ENCODE data around the gene CCNI. TPM values are rescaled to one million over a fixed set of nuclear protein-coding genes. Genes with fewer than 3 reads are reported as not detected.
A peak's percentile ranks its signal among the peaks of the same experiment; 100 is the strongest.
"Not testable (repeated sequence)": the region's sequence is repeated elsewhere in the genome, so short reads cannot be mapped to it uniquely, and the experiment has no call there.

Gene CCNI
- polyA plus RNA-seq, 1 donor: 239 TPM

- DNase-seq (ENCODE audit: low read depth): no peak
Observed at GRCh38 chr4:77082886-77083608, 7.3 kb upstream of the CCNI start.

- not testable (repeated sequence) for DNase-seq (ENCODE audit: low read depth)
Observed at GRCh38 chr4:77080806-77081205, 5.0 kb upstream of the CCNI start.

GRCh38 chr4:77079281-77079680 is 3.5 kb upstream of the CCNI start:
- DNase-seq (ENCODE audit: low read depth): no peak

- no peak for DNase-seq (ENCODE audit: low read depth)
Observed at GRCh38 chr4:77078401-77078800, 2.6 kb upstream of the CCNI start.

- DNase-seq (ENCODE audit: low read depth): no peak
Observed at GRCh38 chr4:77076889-77077635, 1.3 kb upstream of the CCNI start.

- DNase-seq (ENCODE audit: low read depth): no peak
Observed at GRCh38 chr4:77074981-77075855, 571 bp downstream of the CCNI start.

- DNase-seq (ENCODE audit: low read depth): no peak
Observed at GRCh38 chr4:77074381-77074831, 1.4 kb downstream of the CCNI start.

- DNase-seq (ENCODE audit: low read depth): no peak
Observed at GRCh38 chr4:77073981-77074380, 1.8 kb downstream of the CCNI start.

- DNase-seq (ENCODE audit: low read depth): no peak
Observed at GRCh38 chr4:77073106-77073809, 2.5 kb downstream of the CCNI start.

GRCh38 chr4:77072195-77072753 is 3.5 kb downstream of the CCNI start:
- DNase-seq (ENCODE audit: low read depth): no peak

- DNase-seq (ENCODE audit: low read depth): not testable (repeated sequence)
Observed at GRCh38 chr4:77069514-77069913, 6.3 kb downstream of the CCNI start.

GRCh38 chr4:77065382-77065781 is 10.4 kb downstream of the CCNI start:
- no peak for DNase-seq (ENCODE audit: low read depth)

- DNase-seq (ENCODE audit: low read depth): no peak
Observed at GRCh38 chr4:77062856-77063255, 12.9 kb downstream of the CCNI start.

GRCh38 chr4:77052352-77052751 is 23.4 kb downstream of the CCNI start:
- no peak for DNase-seq (ENCODE audit: low read depth)

GRCh38 chr4:77050962-77051361 is 24.8 kb downstream of the CCNI start:
- DNase-seq (ENCODE audit: low read depth): no peak

GRCh38 chr4:77047037-77047436 is 28.8 kb downstream of the CCNI start:
- DNase-seq (ENCODE audit: low read depth): no peak

- no peak for DNase-seq (ENCODE audit: low read depth)
Observed at GRCh38 chr4:77045490-77045889, 30.3 kb downstream of the CCNI start.

- DNase-seq (ENCODE audit: low read depth): peak; percentile 19
Observed at GRCh38 chr4:77044461-77045150, 31.2 kb downstream of the CCNI start.

GRCh38 chr4:77043507-77044136 is 32.2 kb downstream of the CCNI start:
- no peak for DNase-seq (ENCODE audit: low read depth)
